ENCODE results near the gene HMGN4. TPM values are rescaled to one million over a fixed set of nuclear protein-coding genes. Genes with fewer than 3 reads are reported as not detected.

HMGN4 gene
- total and polyA plus RNA-seq, 2 of the 8 experiments (the other 6 are each of a cell fraction or from before 2014, with no cell fraction given): 23.4 to 66.4 TPM

- 89% methylated on average over 2 of the region's 2 CpGs; no CpG with 5 or more reads in 1 of the 2 experiments for WGBS, 2 experiments (ENCODE audit: extremely low coverage in 1 of 2, insufficient coverage in 1 of 2, insufficient read length in 1 of 2, insufficient replicate concordance in 2 of 2, low coverage in 1 of 2, low lambda C conversion rate in 2 of 2, missing lambda C conversion rate in 1 of 2)
- H2BK120ac ChIP-seq (replicated peaks; ENCODE audit: low read depth, low read length): no peak overlapping the region
- H2AK5ac ChIP-seq (ENCODE audit: low read depth, low read length): no peak overlapping the region
- no peak overlapping the region for H3K9ac ChIP-seq (replicated peaks in 1 of 4; ENCODE audit: extremely low read depth in 1 of 4, low read depth in 3 of 4, low read length in 3 of 4)
- no peak overlapping the region for H3K4me3 ChIP-seq (ENCODE audit: extremely low read depth in 1 of 4, insufficient read depth in 2 of 4, low read depth in 3 of 4, low read length in 4 of 4)
- H3K36me3 ChIP-seq (ENCODE audit: control insufficient read depth in 2 of 4, insufficient read depth in 4 of 4, low read length in 3 of 4): no peaks in the 10 kb centered on the region
- no peaks in the 10 kb centered on the region for H3K9me3 ChIP-seq (ENCODE audit: insufficient read depth in 2 of 2, low read depth in 1 of 2, low read length in 1 of 2)
- no peak overlapping the region for H2AFZ ChIP-seq (ENCODE audit: low read length)
- CTCF ChIA-PET (ENCODE audit: partially characterized antibody): interaction anchor here (1.0 kb wide), 1 partner anchor 10 kb away, joined by 3 read pairs; no protein-coding TSS in a partner anchor
- no peak overlapping the region for H3K4ac ChIP-seq (replicated peaks; ENCODE audit: insufficient read length, low read depth, low read length)
- H2BK15ac ChIP-seq (ENCODE audit: low read length): no peak overlapping the region
- POLR2A ChIA-PET (ENCODE audit: partially characterized antibody): interaction anchor here (0.6 to 2.2 kb wide), 2 partner anchors 12 to 319 kb away, joined by 3 to 7 read pairs; partner anchors contain the start of gene HMGN4
- H3K23ac ChIP-seq (ENCODE audit: insufficient read length): no peak overlapping the region
- no peak overlapping the region for H3K18ac ChIP-seq (ENCODE audit: extremely low read depth, low read length)
- H3K79me2 ChIP-seq (ENCODE audit: control insufficient read depth in 1 of 2, insufficient read depth in 2 of 2, low read length in 2 of 2): peaks cover 0 to 9% of the 10 kb centered on the region in 2 experiments; a peak in 2 of 4 replicates
- DNase-seq (ENCODE audit: low read depth in 1 of 2, low spot score in 2 of 2) (no peak), FAIRE-seq (no peak)
- no peak overlapping the region for H2BK5ac ChIP-seq (ENCODE audit: low read depth, low read length)
- no peaks in the 10 kb centered on the region for H3K27me3 ChIP-seq (replicated peaks in 1 of 4; ENCODE audit: control insufficient read depth in 3 of 4, extremely low read depth in 1 of 4, insufficient read depth in 3 of 4, low read length in 3 of 4)
- no peak overlapping the region for H2BK12ac ChIP-seq (ENCODE audit: low read depth, low read length)
- H3K14ac ChIP-seq (ENCODE audit: insufficient read length): no peak overlapping the region
- H3K27ac ChIP-seq (ENCODE audit: low read depth, low read length): no peak overlapping the region
- peaks cover 3% of the 10 kb centered on the region; the same call in 1 of the 2 replicates for H3K23me2 ChIP-seq (ENCODE audit: low read depth, low read length)
- H3K4me2 ChIP-seq (ENCODE audit: insufficient read depth in 1 of 2, low read depth in 2 of 2, low read length in 2 of 2): no peak overlapping the region
- H2BK20ac ChIP-seq (ENCODE audit: low read length): no peak overlapping the region
- H3K4me1 ChIP-seq (replicated peaks in 1 of 4; ENCODE audit: control insufficient read depth in 3 of 4, insufficient read depth in 4 of 4, low read length in 3 of 4): peaks cover 0 to 16% (median 8%) of the 10 kb centered on the region in 4 experiments; a peak in 5 of 7 replicates
- H4K20me1 ChIP-seq (replicated peaks in 1 of 2; ENCODE audit: control insufficient read depth in 1 of 2, insufficient read depth in 2 of 2, low read length in 2 of 2): no peaks in the 10 kb centered on the region
- H4K5ac ChIP-seq (ENCODE audit: insufficient read length, low read depth, low read length): no peak overlapping the region
- no peak overlapping the region for H4K91ac ChIP-seq (replicated peaks; ENCODE audit: insufficient read length, low read length)
- no peak overlapping the region for H3K56ac ChIP-seq (replicated peaks; ENCODE audit: insufficient read length, low read depth, low read length)
- H3K79me1 ChIP-seq (ENCODE audit: low read depth, low read length): no peaks in the 10 kb centered on the region
- H4K8ac ChIP-seq (ENCODE audit: extremely low read depth, insufficient read depth, low read length): no peak overlapping the region
- TF ChIP-seq NANOG (IDR thresholded peaks at IDR 0.05; ENCODE audit: insufficient read depth, low read depth, low read length, poor library complexity, severe bottlenecking): no peak
- no peak for TF ChIP-seq GTF2F1 (IDR thresholded peaks at IDR 0.05; ENCODE audit: borderline replicate concordance, low read depth, low read length)
- no peak for TF ChIP-seq ZNF274 (IDR thresholded peaks at IDR 0.05; ENCODE audit: borderline replicate concordance, extremely low read depth, low read length)
Measured at GRCh38 chr6:26525838-26526237, 12.3 kb upstream of the HMGN4 start.
